HCT116 (cell line): ENCODE results near the gene OVCH2. TPM values are rescaled to one million over a fixed set of nuclear protein-coding genes. Genes with fewer than 3 reads are reported as not detected.

Source experiments
- ATAC-seq: fragments of 200-7000 bp; cut with Tn5 transposase; 2 replicates; pipeline ENCODE4 v1.9.1; 2020; ENCODE audit warnings: mild to moderate bottlenecking, moderate library complexity
- BruUV-seq: library from RNA; stranded (reverse); fragments of 400-500 nt; replicated peaks from 2 replicates; lab custom pipeline; 2021; lab: Mats Ljungman, UMichigan
- CTCF ChIA-PET: fragments of 300-600 bp; sonication (Branson Sonifier 250); formaldehyde crosslinking; loops from one replicate; lab custom pipeline; 2021; ENCODE audit warnings: antibody characterized with exemption; lab: Charles Lee
- POLR2A ChIA-PET: fragments of 300-600, 350-600 bp; sonication (Branson Sonifier 250); formaldehyde crosslinking; loops from one replicate; lab custom pipeline; 2021; ENCODE audit warnings: antibody characterized with exemption; lab: Charles Lee
- RAD21 ChIA-PET, 2 experiments: fragments of 300-600 bp; sonication (Branson Sonifier 250); formaldehyde crosslinking; loops; one replicate each; lab custom pipeline; 2023; ENCODE audit warnings: low total read pairs in 2 of 2; ENCODE audit not compliant: uncharacterized antibody in 2 of 2, unreplicated experiment in 2 of 2, low non-redundant PET in 1 of 2; lab: Charles Lee
- DNase-seq: peaks from one replicate; pipeline ENCODE4 v3.0.0-alpha.2; 2010; ENCODE audit warnings: low read depth, low spot score
- H2AFZ ChIP-seq: fragments of 200-600 bp; shearing (Covaris generic), sonication (generic); 2 replicates; pipeline ENCODE4 v1.6.1; 2017; ENCODE audit warnings: low read depth, mixed run types, mixed read lengths, antibody characterized with exemption, low read length; ENCODE audit not compliant: poor library complexity, severe bottlenecking
- H3K27ac ChIP-seq: 2 replicates; pipeline ENCODE4 v1.5.1; 2012; ENCODE audit warnings: low read depth, low read length
- H3K27me3 ChIP-seq: fragments of 200-600 bp; sonication (generic); 2 replicates; pipeline ENCODE4 v1.6.1; 2016; ENCODE audit warnings: mixed run types, low read length, mixed read lengths; ENCODE audit not compliant: insufficient read depth
- H3K36me3 ChIP-seq, 2 experiments: fragments of 200-500 bp in 1 of 2; fragments of 200-600 bp in 1 of 2; sonication (Bioruptor generic) in 1 of 2; sonication (generic) in 1 of 2; 2 replicates each; pipeline versions ENCODE4 v1.5.1 to v1.6.1; 2014 to 2016; ENCODE audit warnings: low read length in 2 of 2, inconsistent platforms in 1 of 2, mixed read lengths in 1 of 2, mixed run types in 1 of 2; ENCODE audit not compliant: insufficient read depth in 2 of 2, control insufficient read depth in 1 of 2
- H3K4me1 ChIP-seq, 2 experiments: fragments of 200-600 bp in 1 of 2; sonication (generic) in 1 of 2; 2 replicates each; pipeline versions ENCODE4 v1.5.1 to v1.6.1; 2012 to 2017; ENCODE audit warnings: low read length in 2 of 2, inconsistent platforms in 1 of 2, mild to moderate bottlenecking in 1 of 2, mixed read lengths in 1 of 2, mixed run types in 1 of 2, moderate library complexity in 1 of 2; ENCODE audit not compliant: insufficient read depth in 2 of 2, control insufficient read depth in 1 of 2
- H3K4me2 ChIP-seq: fragments of 200-600 bp; sonication (generic); 2 replicates; pipeline ENCODE4 v1.6.1; 2017; ENCODE audit warnings: mixed run types, low read length, mixed read lengths
- H3K4me3 ChIP-seq, 2 experiments: fragments of 200-600 bp in 1 of 2; sonication (generic) in 1 of 2; replicated peaks in 1 of 2; 2 replicates each; pipeline ENCODE4 v1.5.1; 2011 to 2016; ENCODE audit warnings: low read length in 2 of 2, control low read depth in 1 of 2, low read depth in 1 of 2, mild to moderate bottlenecking in 1 of 2, mixed read lengths in 1 of 2, mixed run types in 1 of 2
- H3K79me2 ChIP-seq: fragments of 200-600 bp; sonication (generic); 2 replicates; pipeline ENCODE4 v1.6.1; 2017; ENCODE audit warnings: mild to moderate bottlenecking, mixed run types, low read length, moderate library complexity, mixed read lengths; ENCODE audit not compliant: insufficient read depth
- H3K9ac ChIP-seq: fragments of 200-600 bp; sonication (generic); 2 replicates; pipeline ENCODE4 v1.6.1; 2016; ENCODE audit warnings: low read length, mixed read lengths
- H3K9me2 ChIP-seq: fragments of 200-600 bp; sonication (generic), shearing (Covaris generic); 2 replicates; pipeline ENCODE4 v1.6.1; 2017; ENCODE audit warnings: mixed run types, mild to moderate bottlenecking, moderate library complexity; ENCODE audit not compliant: insufficient read depth
- H3K9me3 ChIP-seq, 2 experiments: fragments of 200-500 bp in 1 of 2; fragments of 200-600 bp in 1 of 2; sonication (Bioruptor generic) in 1 of 2; sonication (generic) in 1 of 2; 2 replicates each; pipeline ENCODE4 v1.6.1; 2014 to 2017; ENCODE audit warnings: low read length in 2 of 2, mixed read lengths in 2 of 2, inconsistent platforms in 1 of 2, low read depth in 1 of 2, mild to moderate bottlenecking in 1 of 2, mixed run types in 1 of 2, moderate library complexity in 1 of 2; ENCODE audit not compliant: control insufficient read depth in 1 of 2, insufficient read depth in 1 of 2
- H4K20me1 ChIP-seq: fragments of 200-600 bp; sonication (generic), shearing (Covaris generic); 2 replicates; pipeline ENCODE4 v1.6.1; 2017; ENCODE audit warnings: mixed run types, mild to moderate bottlenecking, moderate library complexity; ENCODE audit not compliant: insufficient read depth
- CBX3 ChIP-seq: IDR thresholded peaks from 2 replicates; pipeline ENCODE4 v1.6.1; 2012; ENCODE audit warnings: low read depth
- CEBPB ChIP-seq: IDR thresholded peaks from 2 replicates; pipeline ENCODE4 v1.6.1; 2012; ENCODE audit warnings: low read depth
- EZH2 ChIP-seq: fragments of 200-600 bp; sonication (generic); IDR thresholded peaks from 2 replicates; pipeline ENCODE4 v1.6.1; 2017; ENCODE audit warnings: antibody characterized with exemption, mixed run types
- EZH2phosphoT487 ChIP-seq: fragments of 200-600 bp; IDR thresholded peaks from 2 replicates; pipeline ENCODE4 v1.6.1; 2018; ENCODE audit warnings: antibody characterized with exemption, borderline replicate concordance
- FOSL1 ChIP-seq: IDR thresholded peaks from 2 replicates; pipeline ENCODE4 v1.6.1; 2012; ENCODE audit warnings: low read depth
- POLR2AphosphoS5 ChIP-seq: IDR thresholded peaks from 2 replicates; pipeline ENCODE4 v1.6.1; 2011; ENCODE audit warnings: mild to moderate bottlenecking, low read depth, low read length, moderate library complexity
- RAD21 ChIP-seq: IDR thresholded peaks from 2 replicates; pipeline ENCODE4 v1.6.1; 2012; ENCODE audit warnings: low read depth, mild to moderate bottlenecking
- SIN3A ChIP-seq: IDR thresholded peaks from 2 replicates; pipeline ENCODE4 v1.6.1; 2012; ENCODE audit warnings: low read depth
- SP1 ChIP-seq: IDR thresholded peaks from 2 replicates; pipeline ENCODE4 v1.6.1; 2012; ENCODE audit warnings: low read depth
- TCF7L2 ChIP-seq: IDR thresholded peaks from 2 replicates; pipeline ENCODE4 v1.7.0; 2011; ENCODE audit warnings: borderline replicate concordance, inconsistent platforms; ENCODE audit not compliant: insufficient read depth, insufficient read length; ENCODE audit errors: extremely low read depth
- YY1 ChIP-seq: IDR thresholded peaks from 2 replicates; pipeline ENCODE4 v1.6.1; 2011; ENCODE audit warnings: low read length, low read depth, moderate library complexity, mild to moderate bottlenecking; ENCODE audit not compliant: insufficient replicate concordance; ENCODE audit errors: extremely low read depth
- ZFX ChIP-seq: fragments of 450-650 bp; IDR thresholded peaks from 2 replicates; pipeline ENCODE4 v1.6.1; 2017
- ZNF274 ChIP-seq: fragments of 200-500 bp; sonication (Bioruptor generic); IDR thresholded peaks from 2 replicates; pipeline ENCODE4 v1.6.1; 2014; ENCODE audit warnings: mild to moderate bottlenecking, low read depth, low read length, inconsistent platforms
- intact Hi-C: fragments of 100-400 bp; cut with micrococcal nuclease; formaldehyde crosslinking; loops from 2 replicates; pipeline ENCODE4 v1.10.0; 2022
- total RNA-seq: library from RNA; stranded (reverse); gene quantifications from one replicate; pipeline ENCODE4 v1.2.1, GENCODE V29; 2021; ENCODE audit not compliant: unreplicated experiment
- TF ChIP-seq, protein P1 (sequence below): IDR thresholded peaks from 2 replicates; pipeline ENCODE4 v1.6.1; 2012
- TF ChIP-seq, protein P2 (sequence below): IDR thresholded peaks from 2 replicates; pipeline ENCODE4 v1.6.1; 2012
- TF ChIP-seq, protein P3 (sequence below): IDR thresholded peaks from 2 replicates; pipeline ENCODE4 v1.6.1; 2011; ENCODE audit warnings: mild to moderate bottlenecking, low read length, moderate library complexity; ENCODE audit not compliant: insufficient replicate concordance; ENCODE audit errors: extremely low read depth
- TF ChIP-seq, protein P4 (sequence below), 3 experiments: fragments of 200-600 bp in 1 of 3; sonication (generic) in 1 of 3; IDR thresholded peaks in 2 of 3; conservative IDR thresholded peaks in 1 of 3; 2 replicates each; pipeline ENCODE4 v1.5.1; 2012 to 2017; ENCODE audit warnings: low read depth in 2 of 3, low read length in 2 of 3, antibody characterized with exemption in 1 of 3, borderline replicate concordance in 1 of 3, control low read depth in 1 of 3, mild to moderate bottlenecking in 1 of 3, mixed read lengths in 1 of 3, mixed run types in 1 of 3, moderate library complexity in 1 of 3; ENCODE audit not compliant: insufficient read depth in 1 of 3

The OVCH2 gene
- total RNA-seq, 1 experiment from 2014 or later: not detected

DNA sequence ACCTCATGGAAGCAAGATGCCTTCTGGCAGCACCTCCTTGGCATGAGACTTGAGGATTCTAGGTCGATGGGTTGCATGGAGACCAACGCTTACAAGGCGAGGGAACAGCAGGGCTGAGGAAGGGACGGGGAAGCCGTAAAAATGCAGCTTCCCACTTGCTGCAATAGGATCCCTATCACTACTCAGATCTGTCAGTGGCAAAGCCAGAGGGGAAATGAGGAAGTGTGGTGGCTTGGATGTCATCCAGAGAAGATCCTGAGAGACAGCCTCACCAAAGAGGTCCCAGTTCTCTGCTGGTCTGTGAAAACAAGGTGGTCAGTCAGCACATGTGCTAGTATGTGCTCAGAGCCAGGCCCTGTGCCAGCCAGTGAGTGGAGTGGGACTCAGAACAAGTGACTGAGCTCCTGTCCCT, 55.1 kb downstream of the OVCH2 start:
- RAD21 ChIA-PET: no interaction called here
- Histone ChIP-seq H3K9me3 (no peaks in the 10 kb centered on the region), H2AFZ (no peak overlapping the region), H3K4me2 (no peak overlapping the region), H4K20me1 (no peaks in the 10 kb centered on the region), H3K27me3 (no peaks in the 10 kb centered on the region), H3K79me2 (no peaks in the 10 kb centered on the region), H3K27ac (no peak overlapping the region), H3K9me2 (no peaks in the 10 kb centered on the region)
- no TSS peak for BruUV-seq
- CTCF ChIA-PET: no interaction called here
- ATAC-seq: no peak
- intact Hi-C loops: no loop called here
- TF ChIP-seq, protein P1, sequence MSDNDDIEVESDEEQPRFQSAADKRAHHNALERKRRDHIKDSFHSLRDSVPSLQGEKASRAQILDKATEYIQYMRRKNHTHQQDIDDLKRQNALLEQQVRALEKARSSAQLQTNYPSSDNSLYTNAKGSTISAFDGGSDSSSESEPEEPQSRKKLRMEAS: no peak
- TF ChIP-seq, protein P2, sequence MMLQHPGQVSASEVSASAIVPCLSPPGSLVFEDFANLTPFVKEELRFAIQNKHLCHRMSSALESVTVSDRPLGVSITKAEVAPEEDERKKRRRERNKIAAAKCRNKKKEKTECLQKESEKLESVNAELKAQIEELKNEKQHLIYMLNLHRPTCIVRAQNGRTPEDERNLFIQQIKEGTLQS: no peak
- TF ChIP-seq ZNF274: no peak
- no peak for TF ChIP-seq POLR2AphosphoS5
- TF ChIP-seq, protein P3, sequence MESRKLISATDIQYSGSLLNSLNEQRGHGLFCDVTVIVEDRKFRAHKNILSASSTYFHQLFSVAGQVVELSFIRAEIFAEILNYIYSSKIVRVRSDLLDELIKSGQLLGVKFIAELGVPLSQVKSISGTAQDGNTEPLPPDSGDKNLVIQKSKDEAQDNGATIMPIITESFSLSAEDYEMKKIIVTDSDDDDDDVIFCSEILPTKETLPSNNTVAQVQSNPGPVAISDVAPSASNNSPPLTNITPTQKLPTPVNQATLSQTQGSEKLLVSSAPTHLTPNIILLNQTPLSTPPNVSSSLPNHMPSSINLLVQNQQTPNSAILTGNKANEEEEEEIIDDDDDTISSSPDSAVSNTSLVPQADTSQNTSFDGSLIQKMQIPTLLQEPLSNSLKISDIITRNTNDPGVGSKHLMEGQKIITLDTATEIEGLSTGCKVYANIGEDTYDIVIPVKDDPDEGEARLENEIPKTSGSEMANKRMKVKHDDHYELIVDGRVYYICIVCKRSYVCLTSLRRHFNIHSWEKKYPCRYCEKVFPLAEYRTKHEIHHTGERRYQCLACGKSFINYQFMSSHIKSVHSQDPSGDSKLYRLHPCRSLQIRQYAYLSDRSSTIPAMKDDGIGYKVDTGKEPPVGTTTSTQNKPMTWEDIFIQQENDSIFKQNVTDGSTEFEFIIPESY: no peak
- TF ChIP-seq CEBPB: no peak
- TF ChIP-seq RAD21: no peak
- no peak for TF ChIP-seq SP1
- TF ChIP-seq YY1: no peak
- no peak for TF ChIP-seq EZH2phosphoT487
- TF ChIP-seq, protein P4, sequence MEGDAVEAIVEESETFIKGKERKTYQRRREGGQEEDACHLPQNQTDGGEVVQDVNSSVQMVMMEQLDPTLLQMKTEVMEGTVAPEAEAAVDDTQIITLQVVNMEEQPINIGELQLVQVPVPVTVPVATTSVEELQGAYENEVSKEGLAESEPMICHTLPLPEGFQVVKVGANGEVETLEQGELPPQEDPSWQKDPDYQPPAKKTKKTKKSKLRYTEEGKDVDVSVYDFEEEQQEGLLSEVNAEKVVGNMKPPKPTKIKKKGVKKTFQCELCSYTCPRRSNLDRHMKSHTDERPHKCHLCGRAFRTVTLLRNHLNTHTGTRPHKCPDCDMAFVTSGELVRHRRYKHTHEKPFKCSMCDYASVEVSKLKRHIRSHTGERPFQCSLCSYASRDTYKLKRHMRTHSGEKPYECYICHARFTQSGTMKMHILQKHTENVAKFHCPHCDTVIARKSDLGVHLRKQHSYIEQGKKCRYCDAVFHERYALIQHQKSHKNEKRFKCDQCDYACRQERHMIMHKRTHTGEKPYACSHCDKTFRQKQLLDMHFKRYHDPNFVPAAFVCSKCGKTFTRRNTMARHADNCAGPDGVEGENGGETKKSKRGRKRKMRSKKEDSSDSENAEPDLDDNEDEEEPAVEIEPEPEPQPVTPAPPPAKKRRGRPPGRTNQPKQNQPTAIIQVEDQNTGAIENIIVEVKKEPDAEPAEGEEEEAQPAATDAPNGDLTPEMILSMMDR (IDR thresholded peaks at IDR 0.05 in 2 of 3, conservative IDR thresholded peaks at IDR 0.05 in 1 of 3; ENCODE audit: borderline replicate concordance in 1 of 3, insufficient read depth in 1 of 3, low read depth in 2 of 3, low read length in 2 of 3): no peak
- no peak for TF ChIP-seq FOSL1
- no peak for TF ChIP-seq CBX3
- TF ChIP-seq TCF7L2: no peak
- no peak for TF ChIP-seq SIN3A
- no peak for TF ChIP-seq ZFX
- TF ChIP-seq EZH2: no peak
- TF ChIP-seq, all 23 proteins: peak for 0
- DNase-seq: no peak
- H3K36me3 ChIP-seq: no peaks in the 10 kb centered on the region
- no peak overlapping the region for H3K9ac ChIP-seq
- H3K4me3 ChIP-seq: no peak overlapping the region
- POLR2A ChIA-PET: no interaction called here
- no peaks in the 10 kb centered on the region for H3K4me1 ChIP-seq
